Esophagus squamous epithelium (tissue), 4 donors: ENCODE data around the gene RNF115.

Source experiments
- CTCF ChIP-seq, 6 experiments: fragments of 450-650 bp in 4 of 6; fragments of 200-600 bp in 2 of 6; sonication (generic) in 2 of 6; IDR thresholded peaks; one replicate each; pipeline ENCODE4 v1.5.1; 2016 to 2019; ENCODE audit warnings: antibody characterized with exemption in 6 of 6, mild to moderate bottlenecking in 4 of 6, moderate library complexity in 4 of 6
- POLR2A ChIP-seq, 4 donors: fragments of 450-650 bp; IDR thresholded peaks; one replicate each; pipeline ENCODE4 v1.6.1; 2017; ENCODE audit warnings: antibody characterized with exemption in 4 of 4, mild to moderate bottlenecking in 4 of 4, moderate library complexity in 3 of 4

GRCh38 chr1:145858901-145859490, 35.1 kb upstream of the RNF115 start, which contains the start of gene PIAS3:
- TF ChIP-seq CTCF (IDR thresholded peaks at IDR 0.05) = peak in 1 of 6 experiments; percentile 17
- TF ChIP-seq POLR2A (IDR thresholded peaks at IDR 0.05) = peak in 3 of 4 donors; percentile 22 to 80 (median 73)
